HepG2 (cell line): Measurements from ENCODE around the gene TDRD9. TPM values are rescaled to one million over a fixed set of nuclear protein-coding genes. Genes with fewer than 3 reads are reported as not detected.

Experiments used
- ARID5B ChIP-seq: IDR thresholded peaks from 2 replicates; pipeline ENCODE4 v1.4.0; 2020; ENCODE audit warnings: mild to moderate bottlenecking, missing genetic modification reagents
- BCLAF1 ChIP-seq: fragments of 450-650 bp; IDR thresholded peaks from 2 replicates; pipeline ENCODE4 v1.6.1; 2017; ENCODE audit warnings: mild to moderate bottlenecking
- KLF6 ChIP-seq: IDR thresholded peaks from 2 replicates; pipeline ENCODE4 v1.8.0; 2016; ENCODE audit warnings: missing biosample characterization, missing genetic modification reagents
- MXD3 ChIP-seq: IDR thresholded peaks from 2 replicates; pipeline ENCODE4 v1.6.1; 2016; ENCODE audit warnings: mild to moderate bottlenecking, missing biosample characterization, missing genetic modification reagents
- POGZ ChIP-seq: sonication (generic); formaldehyde crosslinking; IDR thresholded peaks from 2 replicates; pipeline ENCODE4 v1.4.0; 2020; ENCODE audit warnings: mild to moderate bottlenecking, missing genetic modification reagents
- SP140L ChIP-seq: sonication (generic); formaldehyde crosslinking; IDR thresholded peaks from 2 replicates; pipeline ENCODE4 v1.4.0; 2020; ENCODE audit warnings: missing genetic modification reagents, borderline replicate concordance
- STAT6 ChIP-seq: sonication (generic); formaldehyde crosslinking; IDR thresholded peaks from 2 replicates; pipeline ENCODE4 v1.4.0; 2020; ENCODE audit warnings: missing genetic modification reagents, mild to moderate bottlenecking, borderline replicate concordance
- ZBTB43 ChIP-seq: sonication (generic); formaldehyde crosslinking; conservative IDR thresholded peaks from 2 replicates; pipeline ENCODE4 v1.4.0; 2020; ENCODE audit warnings: missing genetic modification reagents
- ZNF280B ChIP-seq: sonication (generic); formaldehyde crosslinking; IDR thresholded peaks from 2 replicates; pipeline ENCODE4 v1.5.0; 2020; ENCODE audit warnings: missing genetic modification reagents, mild to moderate bottlenecking, borderline replicate concordance
- ZNF710 ChIP-seq: sonication (generic); formaldehyde crosslinking; IDR thresholded peaks from 2 replicates; pipeline ENCODE4 v1.5.0; 2020; ENCODE audit warnings: mild to moderate bottlenecking, missing genetic modification reagents, borderline replicate concordance
- ZNF777 ChIP-seq: sonication (generic); formaldehyde crosslinking; IDR thresholded peaks from 2 replicates; pipeline ENCODE4 v1.4.0; 2020; ENCODE audit warnings: missing genetic modification reagents
- polyA plus RNA-seq, 8 experiments: library from polyadenylated mRNA; depleted of rRNA in 3 of 8; stranded (reverse) in 7 of 8; unstranded in 1 of 8; fragments of >200 nt; fragmentation: Illumina TruSeq in 4 of 8; extraction: Trizol in 4 of 8; gene quantifications; 2 replicates each; pipeline versions ENCODE4 v1.2.1 to v1.2.3, GENCODE V29; 2011 to 2016; ENCODE audit warnings: low read depth in 4 of 8, missing spikeins in 1 of 8, mixed read lengths in 1 of 8; ENCODE audit not compliant: insufficient read depth in 1 of 8
- total RNA-seq, 5 experiments: library from RNA; depleted of rRNA; stranded (reverse); fragments of >200 nt; fragmentation: Illumina TruSeq; extraction: Trizol; gene quantifications; 2 replicates each; pipeline ENCODE4 v1.2.3, GENCODE V29; 2016; ENCODE audit warnings: low read depth in 1 of 5

The TDRD9 gene
- total and polyA plus RNA-seq, 2 of the 13 experiments (the other 11 are each of a cell fraction or from before 2014, with no cell fraction given) = not detected

- TF ChIP-seq ZBTB43 = peak; percentile 48
- TF ChIP-seq BCLAF1 = no peak
- no peak for TF ChIP-seq STAT6 (CRISPR knock-in tag)
- TF ChIP-seq ZNF710 (CRISPR knock-in tag) = no peak
- TF ChIP-seq KLF6 (CRISPR knock-in tag) = no peak; the same call in 1 of the 2 replicates
- TF ChIP-seq SP140L = 0 out of 2 replicates have a peak, but pooled peaks have one; percentile 18
- peak; percentile 83 for TF ChIP-seq ARID5B (CRISPR knock-in tag)
- TF ChIP-seq ZNF280B (CRISPR knock-in tag) = peak; percentile 92
- TF ChIP-seq ZNF777 (CRISPR knock-in tag) = peak; percentile 49; the same call in 1 of the 2 replicates
- peak; percentile 85 for TF ChIP-seq MXD3 (CRISPR knock-in tag)
- peak; percentile 38; the same call in 1 of the 2 replicates for TF ChIP-seq POGZ (CRISPR knock-in tag)
These were observed 48.5 kb upstream of the TDRD9 start (continued) for GRCh38 chr14:103879570-103880347.
